Lung (tissue), 12 donors: ENCODE results near the gene OR10H2. TPM values are rescaled to one million over a fixed set of nuclear protein-coding genes. Genes with fewer than 3 reads are reported as not detected.

ENCODE experiments used
- ATAC-seq: fragments of 200-7000 bp; cut with Tn5 transposase; one replicate; pipeline ENCODE4 v1.9.1; 2020; ENCODE audit warnings: moderate number of reproducible peaks; ENCODE audit not compliant: insufficient read depth, low FRiP score
- DNase-seq, 3 donors: peaks; one replicate each; pipeline ENCODE4 v3.0.0-alpha.2; 2013 to 2017
- H3K27ac ChIP-seq, 2 donors: one replicate each; pipeline ENCODE4 v1.5.1; 2013; ENCODE audit warnings: mild to moderate bottlenecking in 2 of 2, moderate library complexity in 2 of 2, control low read depth in 1 of 2, inconsistent platforms in 1 of 2, low read depth in 1 of 2, low read length in 1 of 2
- H3K27me3 ChIP-seq, 3 donors: one replicate each; pipeline ENCODE4 v1.5.1; 2013; ENCODE audit warnings: low read length in 2 of 3; ENCODE audit not compliant: control insufficient read depth in 3 of 3, insufficient read depth in 3 of 3
- H3K36me3 ChIP-seq, 4 donors: one replicate each; pipeline ENCODE4 v1.5.1; 2013; ENCODE audit warnings: low read length in 4 of 4, mild to moderate bottlenecking in 1 of 4, moderate library complexity in 1 of 4; ENCODE audit not compliant: control insufficient read depth in 4 of 4, insufficient read depth in 4 of 4
- H3K4me1 ChIP-seq, 5 donors: one replicate each; pipeline ENCODE4 v1.5.1; 2013; ENCODE audit warnings: low read length in 5 of 5, mild to moderate bottlenecking in 2 of 5, moderate library complexity in 1 of 5; ENCODE audit not compliant: control insufficient read depth in 5 of 5, insufficient read depth in 5 of 5
- H3K4me3 ChIP-seq: one replicate; pipeline ENCODE4 v1.5.1; 2013; ENCODE audit warnings: mild to moderate bottlenecking, control low read depth, moderate library complexity
- H3K9ac ChIP-seq, 2 donors: one replicate each; pipeline ENCODE4 v1.5.1; 2013; ENCODE audit warnings: low read length in 2 of 2, control low read depth in 1 of 2; ENCODE audit not compliant: insufficient read depth in 1 of 2
- H3K9me3 ChIP-seq, 4 donors: one replicate each; pipeline ENCODE4 v1.5.1; 2013; ENCODE audit warnings: low read length in 3 of 4, mild to moderate bottlenecking in 1 of 4, moderate library complexity in 1 of 4; ENCODE audit not compliant: control insufficient read depth in 4 of 4, insufficient read depth in 3 of 4
- WGBS, 2 donors: extraction: QIAGEN DNeasy Blood & Tissue Kit; methylation state at CpG; one replicate each; pipeline ENCODE4 v1.1.7; 2013; 5-methylcytosine and 5-hydroxymethylcytosine counted together
- polyA plus RNA-seq, 2 donors: library from polyadenylated mRNA; stranded (reverse); fragments of 200-250 nt; gene quantifications; one replicate each; pipeline ENCODE4 v1.2.1, GENCODE V29; 2013
- total RNA-seq, 2 donors: library from RNA; depleted of rRNA in 1 of 2; stranded (reverse); fragments of >200 nt in 1 of 2; gene quantifications; one replicate each; pipeline ENCODE4 v1.2.1, GENCODE V29; 2014 to 2021
- TF ChIP-seq, protein P1 (sequence below): IDR thresholded peaks from 2 replicates; pipeline ENCODE4 v1.5.1; 2012; ENCODE audit warnings: mild to moderate bottlenecking; ENCODE audit errors: control extremely low read depth, extremely low read depth
- donor health status: control.
- donor health status: control.
- donor health status: Bipolar disorder and iron deficiency.
- donor health status: healthy.
- donor health status: DM: yes; HTN: yes; CAD: no.

Gene OR10H2
- total and polyA plus RNA-seq, 4 donors: not detected

DNA sequence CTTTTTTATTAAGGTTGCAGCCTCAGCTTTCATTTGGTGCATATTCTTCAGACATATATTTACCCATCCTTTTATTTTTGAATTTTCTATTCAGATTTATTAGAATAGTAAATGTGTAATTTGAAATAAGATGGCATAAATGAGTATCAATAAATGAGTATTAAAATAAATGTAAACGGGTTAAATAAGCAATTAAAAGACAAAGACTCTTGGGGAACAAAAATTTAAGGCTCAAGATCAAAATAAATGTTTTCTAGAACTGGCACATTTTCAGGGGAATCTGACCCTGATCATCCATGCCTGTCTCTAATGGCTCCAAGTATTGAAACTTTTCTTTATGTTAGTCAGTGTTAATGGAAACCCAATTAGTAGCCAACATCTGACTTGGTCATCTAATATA, 13.0 kb downstream of the OR10H2 start:
- no peak overlapping the region for H3K9ac ChIP-seq
- no peak for DNase-seq
- H3K4me3 ChIP-seq: no peak overlapping the region
- H3K27me3 ChIP-seq: no peaks in the 10 kb centered on the region
- no peaks in the 10 kb centered on the region for H3K36me3 ChIP-seq
- TF ChIP-seq, protein P1, sequence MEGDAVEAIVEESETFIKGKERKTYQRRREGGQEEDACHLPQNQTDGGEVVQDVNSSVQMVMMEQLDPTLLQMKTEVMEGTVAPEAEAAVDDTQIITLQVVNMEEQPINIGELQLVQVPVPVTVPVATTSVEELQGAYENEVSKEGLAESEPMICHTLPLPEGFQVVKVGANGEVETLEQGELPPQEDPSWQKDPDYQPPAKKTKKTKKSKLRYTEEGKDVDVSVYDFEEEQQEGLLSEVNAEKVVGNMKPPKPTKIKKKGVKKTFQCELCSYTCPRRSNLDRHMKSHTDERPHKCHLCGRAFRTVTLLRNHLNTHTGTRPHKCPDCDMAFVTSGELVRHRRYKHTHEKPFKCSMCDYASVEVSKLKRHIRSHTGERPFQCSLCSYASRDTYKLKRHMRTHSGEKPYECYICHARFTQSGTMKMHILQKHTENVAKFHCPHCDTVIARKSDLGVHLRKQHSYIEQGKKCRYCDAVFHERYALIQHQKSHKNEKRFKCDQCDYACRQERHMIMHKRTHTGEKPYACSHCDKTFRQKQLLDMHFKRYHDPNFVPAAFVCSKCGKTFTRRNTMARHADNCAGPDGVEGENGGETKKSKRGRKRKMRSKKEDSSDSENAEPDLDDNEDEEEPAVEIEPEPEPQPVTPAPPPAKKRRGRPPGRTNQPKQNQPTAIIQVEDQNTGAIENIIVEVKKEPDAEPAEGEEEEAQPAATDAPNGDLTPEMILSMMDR: no peak
- 69 to 72% methylated on average over 1 of the region's 1 CpG for WGBS, 2 donors
- H3K9me3 ChIP-seq: peaks cover 0 to 9% (median 1%) of the 10 kb centered on the region in 4 donors
- H3K4me1 ChIP-seq: peaks cover 0 to 3% (median 0%) of the 10 kb centered on the region in 5 donors
- no peak overlapping the region for H3K27ac ChIP-seq
- no peak for ATAC-seq

DNA sequence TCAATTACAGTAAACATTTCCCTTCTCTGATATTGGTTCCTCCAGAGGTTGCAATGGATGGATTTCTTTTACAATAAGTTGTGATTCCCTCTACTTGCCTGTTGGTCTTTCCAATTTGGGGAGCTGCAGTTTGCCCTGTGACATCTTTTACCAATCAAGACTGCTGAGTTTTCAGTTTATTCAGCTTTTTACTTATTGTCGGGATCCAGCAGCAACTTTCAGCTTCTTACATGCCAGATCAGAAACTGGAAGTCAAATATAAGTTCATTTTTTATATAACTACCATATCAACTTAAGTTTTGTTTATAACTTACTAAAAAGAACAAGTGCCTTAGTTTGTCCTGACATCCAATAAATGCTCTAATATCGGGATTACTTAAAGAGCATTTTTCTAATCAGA, 20.4 kb downstream of the OR10H2 start:
- Histone ChIP-seq H3K27me3 (peaks cover 0 to 8% (median 2%) of the 10 kb centered on the region in 3 donors), H3K4me3 (no peak overlapping the region), H3K9me3 (no peaks in the 10 kb centered on the region), H3K36me3 (no peaks in the 10 kb centered on the region), H3K27ac (no peak overlapping the region), H3K9ac (no peak overlapping the region), H3K4me1 (no peaks in the 10 kb centered on the region)
- WGBS, 2 donors: 81 to 84% methylated on average over 2 of the region's 2 CpGs
- no peak for DNase-seq
- ATAC-seq: no peak
- TF ChIP-seq, protein P1: no peak

DNA sequence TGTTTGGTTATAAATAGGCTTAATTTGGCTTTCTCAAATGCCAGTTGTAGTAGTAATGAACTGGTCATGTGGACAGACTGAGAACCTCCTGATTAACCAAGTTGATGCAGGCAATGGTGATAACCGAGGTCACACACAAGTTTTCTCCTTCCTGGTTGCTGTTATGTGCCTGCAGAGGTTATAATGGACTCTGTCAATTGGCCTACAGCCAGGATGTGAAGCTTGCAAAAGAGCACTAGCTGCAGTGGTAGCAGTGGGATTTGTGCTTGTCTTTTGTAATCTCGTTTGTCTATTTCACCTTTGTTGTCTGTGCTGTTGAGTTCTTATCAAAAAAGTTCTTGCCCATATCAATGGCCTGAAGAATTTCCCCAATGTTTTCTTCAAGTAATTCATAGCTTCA, 30.6 kb downstream of the OR10H2 start:
- 58 to 59% methylated on average over 2 of the region's 2 CpGs for WGBS, 2 donors
- ATAC-seq: no peak
- H3K27ac ChIP-seq: no peak overlapping the region
- H3K4me3 ChIP-seq: no peak overlapping the region
- H3K9me3 ChIP-seq: peaks cover 0 to 2% (median 0%) of the 10 kb centered on the region in 4 donors
- H3K4me1 ChIP-seq: no peaks in the 10 kb centered on the region
- no peak for DNase-seq
- TF ChIP-seq, protein P1: no peak
- no peak overlapping the region for H3K9ac ChIP-seq
- no peaks in the 10 kb centered on the region for H3K36me3 ChIP-seq
- H3K27me3 ChIP-seq: peaks cover 0 to 5% (median 0%) of the 10 kb centered on the region in 3 donors

DNA sequence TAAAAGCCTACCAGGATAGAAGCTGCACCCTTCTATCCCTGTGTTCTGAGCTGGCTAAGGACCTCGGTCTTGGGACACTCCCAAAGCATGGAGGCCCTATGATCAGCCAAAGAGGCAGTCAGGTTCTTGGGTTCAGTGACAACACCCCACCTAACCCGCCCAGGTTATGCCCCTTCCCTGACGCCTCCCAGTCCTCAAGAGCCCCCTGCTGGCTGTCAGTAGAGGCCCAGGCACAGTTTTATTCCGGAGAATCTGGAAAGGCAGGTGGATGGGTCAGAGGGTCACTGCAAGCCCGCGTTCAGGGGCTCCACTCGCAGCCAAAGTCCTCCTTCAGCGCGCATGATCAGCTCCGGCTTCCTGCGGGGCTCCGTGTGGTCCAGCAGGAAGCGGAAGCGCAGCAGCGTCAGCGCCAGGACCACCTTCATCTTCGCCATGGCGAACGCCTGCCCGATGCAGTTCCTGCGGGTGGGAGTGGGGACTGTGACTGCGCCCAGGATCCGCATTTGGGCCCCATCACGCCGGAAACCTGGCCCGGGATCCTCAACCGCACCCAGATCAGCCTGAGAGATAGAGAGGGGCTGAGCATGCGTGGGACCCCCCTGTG, 32.2 kb downstream of the OR10H2 start:
- no peak for ATAC-seq
- no peak overlapping the region for H3K9ac ChIP-seq

More for the DNA sequence above, 32.2 kb downstream of the OR10H2 start:
- TF ChIP-seq, protein P1: no peak
- Histone ChIP-seq H3K4me3 (no peak overlapping the region), H3K4me1 (no peaks in the 10 kb centered on the region), H3K36me3 (no peaks in the 10 kb centered on the region), H3K27me3 (peaks cover 0 to 5% (median 0%) of the 10 kb centered on the region in 3 donors), H3K9me3 (peaks cover 0 to 2% (median 0%) of the 10 kb centered on the region in 4 donors), H3K27ac (no peak overlapping the region)
- WGBS, 2 donors: 37 to 38% methylated on average over 27 to 28 of the region's 28 CpGs
- DNase-seq: no peak
